ENCODE results near the gene TMBIM6. TPM values are rescaled to one million over a fixed set of nuclear protein-coding genes. Genes with fewer than 3 reads are reported as not detected.
"Not testable (repeated sequence)": the region's sequence is repeated elsewhere in the genome, so short reads cannot be mapped to it uniquely, and the experiment has no call there.

Gene TMBIM6
- total RNA-seq, 2 donors from 2014 or later: 196 to 248 TPM

DNA sequence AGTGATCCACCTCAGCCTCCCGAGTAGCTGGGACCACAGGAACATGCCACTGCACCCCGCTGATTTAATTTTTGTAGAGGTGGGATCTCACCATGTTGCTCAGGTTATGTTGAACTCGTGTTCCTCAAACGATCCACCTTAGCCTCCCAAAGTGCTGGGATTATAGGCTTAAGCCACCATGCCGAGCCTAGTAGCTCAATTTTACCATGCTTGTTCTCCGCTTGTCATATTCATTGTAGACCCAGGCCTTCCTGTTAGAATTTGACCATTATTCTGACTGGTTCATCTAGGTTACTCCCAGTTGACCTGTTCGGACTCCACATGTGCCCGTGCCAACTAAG is 24.7 kb downstream of the TMBIM6 start:
- Histone ChIP-seq H3K9me3 (no peaks in the 10 kb centered on the region), H3K4me3 (no peak overlapping the region), H3K4me1 (peaks cover 0 to 7% of the 10 kb centered on the region in 2 donors), H3K27ac (no peak overlapping the region), H3K36me3 (peaks cover 40% of the 10 kb centered on the region), H3K27me3 (no peaks in the 10 kb centered on the region)
- no peak for DNase-seq (ENCODE audit: low spot score)
- TF ChIP-seq, protein P1, sequence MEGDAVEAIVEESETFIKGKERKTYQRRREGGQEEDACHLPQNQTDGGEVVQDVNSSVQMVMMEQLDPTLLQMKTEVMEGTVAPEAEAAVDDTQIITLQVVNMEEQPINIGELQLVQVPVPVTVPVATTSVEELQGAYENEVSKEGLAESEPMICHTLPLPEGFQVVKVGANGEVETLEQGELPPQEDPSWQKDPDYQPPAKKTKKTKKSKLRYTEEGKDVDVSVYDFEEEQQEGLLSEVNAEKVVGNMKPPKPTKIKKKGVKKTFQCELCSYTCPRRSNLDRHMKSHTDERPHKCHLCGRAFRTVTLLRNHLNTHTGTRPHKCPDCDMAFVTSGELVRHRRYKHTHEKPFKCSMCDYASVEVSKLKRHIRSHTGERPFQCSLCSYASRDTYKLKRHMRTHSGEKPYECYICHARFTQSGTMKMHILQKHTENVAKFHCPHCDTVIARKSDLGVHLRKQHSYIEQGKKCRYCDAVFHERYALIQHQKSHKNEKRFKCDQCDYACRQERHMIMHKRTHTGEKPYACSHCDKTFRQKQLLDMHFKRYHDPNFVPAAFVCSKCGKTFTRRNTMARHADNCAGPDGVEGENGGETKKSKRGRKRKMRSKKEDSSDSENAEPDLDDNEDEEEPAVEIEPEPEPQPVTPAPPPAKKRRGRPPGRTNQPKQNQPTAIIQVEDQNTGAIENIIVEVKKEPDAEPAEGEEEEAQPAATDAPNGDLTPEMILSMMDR (IDR thresholded peaks at IDR 0.05): no peak

DNA sequence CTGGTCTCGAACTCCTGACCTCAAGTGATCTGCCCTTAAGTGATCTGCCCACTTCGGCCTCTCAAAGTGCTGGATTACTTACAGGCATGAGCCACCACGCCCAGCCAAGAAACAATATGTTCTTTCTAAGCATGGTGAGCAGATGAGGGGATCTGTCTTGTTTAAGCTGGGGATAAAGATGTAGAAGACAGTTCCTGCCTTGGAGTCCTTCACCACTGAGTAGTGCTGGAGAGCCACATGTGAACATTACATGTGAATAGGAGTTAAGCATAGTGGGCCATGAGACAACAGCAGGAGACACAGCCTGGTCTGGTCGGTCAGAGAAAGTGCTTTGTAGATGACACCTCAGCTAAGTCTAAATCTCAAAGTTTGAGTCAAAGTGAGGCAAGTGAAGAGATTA is 26.0 kb downstream of the TMBIM6 start:
- Histone ChIP-seq H3K27ac (no peak overlapping the region), H3K9me3 (no peaks in the 10 kb centered on the region), H3K4me3 (no peak overlapping the region), H3K27me3 (no peaks in the 10 kb centered on the region), H3K36me3 (peaks cover 27% of the 10 kb centered on the region), H3K4me1 (peaks cover 0 to 7% of the 10 kb centered on the region in 2 donors)
- TF ChIP-seq, protein P1 (IDR thresholded peaks at IDR 0.05): no peak
- DNase-seq (ENCODE audit: low spot score): no peak

DNA sequence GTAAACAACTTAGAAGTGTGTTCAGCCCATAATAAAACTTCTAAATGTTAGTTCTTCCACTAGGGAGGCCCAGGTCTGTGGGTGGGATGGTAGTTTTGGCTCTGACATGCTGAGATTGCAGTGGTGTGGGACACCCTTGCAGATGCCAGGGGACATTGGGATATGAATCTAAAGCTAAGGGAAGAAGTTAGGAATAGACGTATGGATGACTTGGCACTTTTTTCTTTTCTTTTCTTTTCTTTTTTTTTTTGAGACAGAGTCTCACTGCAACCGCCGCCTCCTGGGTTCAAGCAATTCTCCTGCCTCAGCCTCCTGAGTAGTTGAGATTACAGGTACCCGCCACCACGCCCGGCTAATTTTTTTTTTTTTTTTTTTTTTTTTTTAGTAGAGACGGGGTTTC is 31.7 kb downstream of the TMBIM6 start:
- H3K27me3 ChIP-seq, H3K4me3 ChIP-seq, H3K27ac ChIP-seq: not testable (repeated sequence)

DNA sequence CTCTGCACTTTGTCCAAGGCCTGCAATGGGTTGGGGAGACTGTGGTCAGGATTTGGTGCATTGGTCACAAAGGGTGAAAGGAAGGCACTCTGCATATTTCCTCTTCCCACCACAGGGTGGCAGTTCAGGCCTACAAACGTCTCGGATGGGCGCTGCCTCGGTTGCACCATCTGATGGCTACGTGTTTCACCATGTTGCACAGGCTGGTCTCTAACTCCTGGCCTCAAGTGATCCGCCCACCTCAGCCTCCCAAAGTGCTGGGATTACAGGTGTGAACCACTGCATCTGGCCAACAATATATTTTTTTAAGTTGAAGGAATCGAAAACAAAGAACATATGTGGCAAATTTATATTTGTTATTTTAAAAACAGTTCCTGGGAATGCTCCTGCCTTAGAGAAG is 35.1 kb downstream of the TMBIM6 start:
- Histone ChIP-seq H3K9me3 (no peaks in the 10 kb centered on the region), H3K36me3 (no peaks in the 10 kb centered on the region), H3K4me1 (peaks cover 0 to 8% of the 10 kb centered on the region in 2 donors), H3K27me3 (no peaks in the 10 kb centered on the region), H3K27ac (no peak overlapping the region), H3K4me3 (no peak overlapping the region)
- TF ChIP-seq, protein P1 (IDR thresholded peaks at IDR 0.05): peak; percentile 68 to 86
- DNase-seq (ENCODE audit: low spot score): peak; percentile 87

More for the DNA sequence above, 31.7 kb downstream of the TMBIM6 start:
- H3K9me3 ChIP-seq; DNase-seq (ENCODE audit: low spot score); H3K4me1 ChIP-seq; H3K36me3 ChIP-seq: not testable (repeated sequence)

DNA sequence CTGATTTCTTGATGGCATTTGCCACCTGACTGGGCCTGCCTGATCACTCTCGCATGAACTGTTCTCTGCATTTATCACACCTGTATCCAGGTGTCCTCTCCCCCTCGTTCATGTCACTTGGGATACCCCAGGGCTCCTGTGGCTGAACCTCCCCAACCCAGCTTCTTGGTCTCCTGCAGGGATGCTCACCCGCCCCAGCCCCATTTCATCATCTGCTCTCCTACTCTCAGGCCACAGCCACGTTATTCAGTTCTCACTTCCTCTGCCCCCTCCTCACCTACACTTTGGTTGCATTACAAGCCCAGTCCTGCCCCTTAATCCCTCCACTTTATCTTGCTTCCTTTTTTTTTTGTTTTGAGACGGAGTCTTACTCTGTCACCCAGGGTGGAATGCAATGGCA is 35.5 kb downstream of the TMBIM6 start:
- no peak overlapping the region for H3K4me3 ChIP-seq
- H3K36me3 ChIP-seq: no peaks in the 10 kb centered on the region
- no peaks in the 10 kb centered on the region for H3K27me3 ChIP-seq
- TF ChIP-seq, protein P1 (IDR thresholded peaks at IDR 0.05): no peak
- H3K9me3 ChIP-seq: no peaks in the 10 kb centered on the region
- no peak for DNase-seq (ENCODE audit: low spot score)
- H3K4me1 ChIP-seq: peaks cover 0 to 8% of the 10 kb centered on the region in 2 donors
- H3K27ac ChIP-seq: no peak overlapping the region

DNA sequence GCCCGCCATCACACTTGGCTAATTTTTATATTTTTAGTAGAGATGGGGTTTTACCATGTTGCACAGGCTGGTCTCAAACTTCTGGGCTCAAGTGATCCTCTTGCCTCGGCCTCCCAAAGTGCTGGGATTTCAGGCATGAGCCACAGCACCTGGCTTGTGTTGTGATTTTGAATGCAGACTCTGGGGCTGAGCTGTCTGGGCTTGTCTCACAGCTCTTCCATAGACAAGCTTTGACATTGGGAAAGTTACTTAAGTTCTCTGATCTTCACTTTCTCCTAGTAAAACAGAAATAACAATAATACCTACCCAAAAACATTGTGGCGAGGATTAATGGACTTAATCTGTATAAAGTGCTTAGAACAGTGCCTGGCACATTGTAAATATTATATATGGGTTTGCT is 36.0 kb downstream of the TMBIM6 start:
- no peak for DNase-seq (ENCODE audit: low spot score)
- H3K36me3 ChIP-seq: no peaks in the 10 kb centered on the region
- no peak overlapping the region for H3K27ac ChIP-seq
- TF ChIP-seq, protein P1 (IDR thresholded peaks at IDR 0.05): no peak
- no peaks in the 10 kb centered on the region for H3K27me3 ChIP-seq
- H3K4me1 ChIP-seq: peaks cover 0 to 8% of the 10 kb centered on the region in 2 donors
- no peaks in the 10 kb centered on the region for H3K9me3 ChIP-seq
- H3K4me3 ChIP-seq: no peak overlapping the region
